GM21825 (cell line): Measurements from ENCODE around the gene GASK1B.

Experiments used
- ATAC-seq: cut with Tn5 transposase; IDR thresholded peaks from one replicate; pipeline ENCODE4 v1.9.1; 2021; ENCODE audit warnings: mild to moderate bottlenecking, moderate library complexity; ENCODE audit not compliant: unreplicated experiment

The GASK1B gene

GRCh38 chr4:158155656-158156356 is 17.0 kb downstream of the GASK1B start:
- no peak for ATAC-seq

- ATAC-seq, result no peak
These were observed 25.7 kb downstream of the GASK1B start for GRCh38 chr4:158147151-158147550.

GRCh38 chr4:158146736-158147135 is 26.1 kb downstream of the GASK1B start:
- ATAC-seq, result no peak

GRCh38 chr4:158139086-158139485 is 33.7 kb downstream of the GASK1B start:
- no peak for ATAC-seq

- ATAC-seq, result no peak
These were observed 38.6 kb downstream of the GASK1B start for GRCh38 chr4:158134222-158134621.

- ATAC-seq, result no peak
These were observed 39.3 kb downstream of the GASK1B start for GRCh38 chr4:158133551-158133950.

- ATAC-seq, result no peak
These were observed 41.8 kb downstream of the GASK1B start for GRCh38 chr4:158131027-158131426.

GRCh38 chr4:158130204-158130603 is 42.6 kb downstream of the GASK1B start:
- ATAC-seq, result no peak

GRCh38 chr4:158129694-158130093 is 43.1 kb downstream of the GASK1B start:
- peak; percentile 83 for ATAC-seq

- no peak for ATAC-seq
These were observed 44.3 kb downstream of the GASK1B start for GRCh38 chr4:158128540-158128939.

GRCh38 chr4:158125310-158125709 is 47.5 kb downstream of the GASK1B start:
- no peak for ATAC-seq
